Endothelial cell of umbilical vein (primary cell): ENCODE measurements around the gene GALNT17. TPM values are rescaled to one million over a fixed set of nuclear protein-coding genes. Genes with fewer than 3 reads are reported as not detected.

Experiments
- BruUV-seq: library from RNA; stranded (reverse); fragments of 400-500 nt; replicated peaks from 2 replicates; lab custom pipeline; 2021; lab: Mats Ljungman, UMichigan
- CTCF ChIA-PET: fragments of 300-600, 350-600 bp; sonication (Branson Sonifier 250); formaldehyde crosslinking; loops from one replicate; lab custom pipeline; 2021; ENCODE audit warnings: antibody characterized with exemption, inconsistent platforms; lab: Charles Lee
- POLR2A ChIA-PET: fragments of 300-600, 350-600 bp; sonication (Branson Sonifier 250); formaldehyde crosslinking; loops from one replicate; lab custom pipeline; 2021; ENCODE audit warnings: antibody characterized with exemption, inconsistent platforms; lab: Charles Lee
- DNase-seq: peaks from one replicate; pipeline ENCODE4 v3.0.0-alpha.2; 2011; ENCODE audit warnings: low read depth, low spot score
- FAIRE-seq: peaks from 2 replicates; lab custom pipeline; 2011; peaks lifted over from hg19 to GRCh38; lab: Jason Lieb, UNC
- H2AFZ ChIP-seq: 2 replicates; pipeline ENCODE4 v1.6.0; 2012; ENCODE audit warnings: low read depth, low read length, control low read depth, inconsistent platforms
- H3K27ac ChIP-seq: 2 replicates; pipeline ENCODE4 v1.5.1; 2011; ENCODE audit warnings: low read depth, mild to moderate bottlenecking, control low read depth, low read length, moderate library complexity; ENCODE audit not compliant: insufficient read depth
- H3K27me3 ChIP-seq, 2 experiments: 2 replicates each; pipeline versions ENCODE4 v1.6.0 to v1.6.1; 2011; ENCODE audit warnings: low read length in 2 of 2, mixed read lengths in 1 of 2; ENCODE audit not compliant: control insufficient read depth in 2 of 2, insufficient read depth in 2 of 2
- H3K36me3 ChIP-seq, 2 experiments: 2 replicates in 1 of 2; 3 replicates in 1 of 2; pipeline ENCODE4 v1.5.1; 2011; ENCODE audit warnings: low read length in 2 of 2, mild to moderate bottlenecking in 1 of 2, moderate library complexity in 1 of 2; ENCODE audit not compliant: control insufficient read depth in 2 of 2, insufficient read depth in 2 of 2; ENCODE audit errors: extremely low read depth in 1 of 2
- H3K4me1 ChIP-seq: 3 replicates; pipeline ENCODE4 v1.5.1; 2011; ENCODE audit warnings: mild to moderate bottlenecking, low read length; ENCODE audit not compliant: control insufficient read depth, insufficient read depth; ENCODE audit errors: extremely low read depth
- H3K4me2 ChIP-seq: 2 replicates; pipeline ENCODE4 v1.6.1; 2011; ENCODE audit warnings: low read length, control low read depth, mixed read lengths; ENCODE audit not compliant: insufficient read depth
- H3K4me3 ChIP-seq, 3 experiments: fragments of 200-600 bp in 1 of 3; sonication (generic), shearing (Covaris generic) in 1 of 3; replicated peaks in 1 of 3; 2 replicates each; pipeline ENCODE4 v1.5.1; 2011 to 2016; ENCODE audit warnings: control low read depth in 3 of 3, low read length in 3 of 3, mild to moderate bottlenecking in 2 of 3, inconsistent platforms in 1 of 3, low read depth in 1 of 3, moderate library complexity in 1 of 3; ENCODE audit not compliant: insufficient read depth in 1 of 3
- H3K79me2 ChIP-seq: 2 replicates; pipeline ENCODE4 v1.6.0; 2012; ENCODE audit warnings: low read length, inconsistent platforms; ENCODE audit not compliant: control insufficient read depth, insufficient read depth
- H3K9ac ChIP-seq: replicated peaks from 2 replicates; pipeline ENCODE3; 2011; ENCODE audit warnings: low read length, control low read depth; ENCODE audit not compliant: insufficient read depth; ENCODE audit errors: extremely low read depth
- H3K9me1 ChIP-seq: replicated peaks from 3 replicates; pipeline ENCODE4 v1.6.0; 2011; ENCODE audit warnings: mild to moderate bottlenecking, low read length; ENCODE audit not compliant: control insufficient read depth, insufficient read depth; ENCODE audit errors: extremely low read depth
- H3K9me3 ChIP-seq: replicated peaks from 2 replicates; pipeline ENCODE4 v1.5.1; 2012; ENCODE audit warnings: low read length, inconsistent platforms; ENCODE audit not compliant: control insufficient read depth, insufficient read depth
- H4K20me1 ChIP-seq: replicated peaks from 2 replicates; pipeline ENCODE3; 2011; ENCODE audit warnings: mild to moderate bottlenecking, low read length; ENCODE audit not compliant: control insufficient read depth, insufficient read depth; ENCODE audit errors: extremely low read depth
- CTCF ChIP-seq, 2 donors: IDR thresholded peaks; 1 replicate in 1 of 2; 2 replicates in 1 of 2; pipeline ENCODE4 v1.5.1; 2011; ENCODE audit warnings: low read length in 2 of 2, mild to moderate bottlenecking in 2 of 2, moderate library complexity in 2 of 2, control low read depth in 1 of 2, inconsistent platforms in 1 of 2, low read depth in 1 of 2; ENCODE audit not compliant: insufficient read depth in 1 of 2; ENCODE audit errors: extremely low read depth in 1 of 2
- EZH2 ChIP-seq: IDR thresholded peaks from 2 replicates; pipeline ENCODE4 v1.6.1; 2012; ENCODE audit warnings: borderline replicate concordance, low read depth, mild to moderate bottlenecking, moderate library complexity, low read length, inconsistent platforms; ENCODE audit not compliant: severe bottlenecking
- FOS ChIP-seq: IDR thresholded peaks from 2 replicates; pipeline ENCODE4 v1.6.1; 2011; ENCODE audit warnings: mild to moderate bottlenecking, low read length, moderate library complexity, borderline replicate concordance; ENCODE audit not compliant: insufficient read depth
- GATA2 ChIP-seq: IDR thresholded peaks from 2 replicates; pipeline ENCODE4 v1.7.0; 2011; ENCODE audit warnings: low read depth, mild to moderate bottlenecking, moderate library complexity, mixed read lengths, low read length; ENCODE audit not compliant: insufficient read length, insufficient read depth
- JUN ChIP-seq: IDR thresholded peaks from 2 replicates; pipeline ENCODE4 v1.6.1; 2011; ENCODE audit warnings: borderline replicate concordance, low read depth; ENCODE audit not compliant: insufficient read length, insufficient read depth
- MAX ChIP-seq: IDR thresholded peaks from 2 replicates; pipeline ENCODE4 v1.6.1; 2011; ENCODE audit not compliant: insufficient read depth, insufficient read length
- MYC ChIP-seq: IDR thresholded peaks from one replicate; pipeline ENCODE4 v1.6.1; 2011; ENCODE audit warnings: mild to moderate bottlenecking, low read depth, low read length
- POLR2A ChIP-seq: IDR thresholded peaks from 2 replicates; pipeline ENCODE4 v1.6.1; 2012; ENCODE audit warnings: low read depth, mild to moderate bottlenecking, control low read depth, low read length
- POLR2AphosphoS5 ChIP-seq: IDR thresholded peaks from 2 replicates; pipeline ENCODE4 v1.6.1; 2012; ENCODE audit warnings: low read depth, mild to moderate bottlenecking, control low read depth, low read length, moderate library complexity; ENCODE audit not compliant: insufficient read depth
- dilution Hi-C: fragments of 300-500 bp; cut with MboI; formaldehyde crosslinking; loops from one replicate; pipeline ENCODE4 v1.15.0; 2019; ENCODE audit warnings: low sequenced_read_pairs; ENCODE audit not compliant: extremely low pct_ligation_motif_present
- intact Hi-C: fragments of 100-400 bp; cut with micrococcal nuclease; formaldehyde crosslinking; loops from one replicate; pipeline ENCODE4 v1.10.0; 2022
- polyA plus RNA-seq, 4 experiments: library from polyadenylated mRNA; depleted of rRNA in 3 of 4; stranded (reverse) in 3 of 4; unstranded in 1 of 4; fragments of >200 nt; gene quantifications; 2 replicates each; pipeline versions ENCODE4 v1.2.1 to v1.2.3, GENCODE V29; 2011 to 2012; ENCODE audit warnings: missing spikeins in 1 of 4
- total RNA-seq: library from RNA; stranded (reverse); gene quantifications from 2 replicates; pipeline ENCODE4 v1.2.3, GENCODE V29; 2021

Gene GALNT17
- total and polyA plus RNA-seq, 2 donors (not counting 3 experiments of a cell fraction or from before 2014, with no cell fraction given) = not detected

- no peaks in the 10 kb centered on the region for H4K20me1 ChIP-seq
- H2AFZ ChIP-seq = no peak overlapping the region
- H3K9ac ChIP-seq = no peak overlapping the region
- BruUV-seq = no TSS peak
- intact Hi-C loops (no loop called here), dilution Hi-C loops (no loop called here)
- no peaks in the 10 kb centered on the region for H3K9me1 ChIP-seq
- peaks cover 16% of the 10 kb centered on the region for H3K9me3 ChIP-seq
- H3K27me3 ChIP-seq = no peaks in the 10 kb centered on the region
- H3K27ac ChIP-seq = no peak overlapping the region
- no peak overlapping the region for H3K4me3 ChIP-seq
- H3K79me2 ChIP-seq = no peaks in the 10 kb centered on the region
- H3K4me2 ChIP-seq = no peak overlapping the region
- H3K4me1 ChIP-seq = no peaks in the 10 kb centered on the region
- TF ChIP-seq POLR2AphosphoS5 = no peak
- no peak for TF ChIP-seq JUN
- TF ChIP-seq MAX = no peak
- TF ChIP-seq MYC = no peak
- no peak for TF ChIP-seq POLR2A
- TF ChIP-seq FOS = no peak
- no peak for TF ChIP-seq EZH2
- TF ChIP-seq CTCF (IDR thresholded peaks at IDR 0.05; ENCODE audit: extremely low read depth in 1 of 2, insufficient read depth in 1 of 2, low read depth in 1 of 2, low read length in 2 of 2) = no peak
- TF ChIP-seq GATA2 = no peak
- CTCF ChIA-PET = no interaction called here
- FAIRE-seq = no peak
- DNase-seq = no peak
- POLR2A ChIA-PET = no interaction called here
- no peaks in the 10 kb centered on the region for H3K36me3 ChIP-seq
These were observed 520.6 kb downstream of the GALNT17 start for GRCh38 chr7:71652510-71652909.
